Measurements from ENCODE around the gene SIK3. TPM values are rescaled to one million over a fixed set of nuclear protein-coding genes. Genes with fewer than 3 reads are reported as not detected.
"Not testable (repeated sequence)": the region's sequence is repeated elsewhere in the genome, so short reads cannot be mapped to it uniquely, and the experiment has no call there.

Gene SIK3
- total RNA-seq, 1 donor from 2014 or later, result 54.2 TPM

- H3K27ac Mint-ChIP-seq, result no peak overlapping the region
- DNase-seq (ENCODE audit: low spot score), result no peak
- no peaks in the 10 kb centered on the region for H3K27me3 Mint-ChIP-seq (ENCODE audit: insufficient read depth)
Measured at GRCh38 chr11:116821050-116821918, 276.9 kb downstream of the SIK3 start.

GRCh38 chr11:116819049-116819448 lies 279.2 kb downstream of the SIK3 start:
- no peaks in the 10 kb centered on the region for H3K9me3 Mint-ChIP-seq
- H3K27ac Mint-ChIP-seq, result no peak overlapping the region
- DNase-seq (ENCODE audit: low spot score), result no peak
- H3K36me3 Mint-ChIP-seq (ENCODE audit: low read depth), result no peaks in the 10 kb centered on the region
- H3K27me3 Mint-ChIP-seq (ENCODE audit: insufficient read depth), result no peaks in the 10 kb centered on the region
- H3K4me1 Mint-ChIP-seq (ENCODE audit: low read depth), result no peaks in the 10 kb centered on the region
- intact Hi-C loops (cut with micrococcal nuclease), result no loop called here
- no peak overlapping the region for H3K4me3 Mint-ChIP-seq

More at GRCh38 chr11:116821050-116821918, 276.9 kb downstream of the SIK3 start:
- Mint-ChIP-seq H3K4me1 (ENCODE audit: low read depth) (no peaks in the 10 kb centered on the region), H3K9me3 (no peaks in the 10 kb centered on the region), H3K36me3 (ENCODE audit: low read depth) (no peaks in the 10 kb centered on the region), H3K4me3 (no peak overlapping the region)
- intact Hi-C loops (cut with micrococcal nuclease), result no loop called here

- H3K36me3 Mint-ChIP-seq (ENCODE audit: low read depth), result no peaks in the 10 kb centered on the region
Measured at GRCh38 chr11:116814502-116814901, 283.7 kb downstream of the SIK3 start.

GRCh38 chr11:116813781-116814471 lies 284.3 kb downstream of the SIK3 start:
- H3K4me3 Mint-ChIP-seq, result no peak overlapping the region
- DNase-seq (ENCODE audit: low spot score), result no peak

More at GRCh38 chr11:116814502-116814901, 283.7 kb downstream of the SIK3 start:
- H3K4me1 Mint-ChIP-seq (ENCODE audit: low read depth), result no peaks in the 10 kb centered on the region
- H3K4me3 Mint-ChIP-seq, result no peak overlapping the region
- H3K9me3 Mint-ChIP-seq, result no peaks in the 10 kb centered on the region
- intact Hi-C loops (cut with micrococcal nuclease), result no loop called here
- DNase-seq (ENCODE audit: low spot score), result no peak
- no peak overlapping the region for H3K27ac Mint-ChIP-seq
- peaks cover 7% of the 10 kb centered on the region for H3K27me3 Mint-ChIP-seq (ENCODE audit: insufficient read depth)

GRCh38 chr11:116813170-116813569 lies 285.1 kb downstream of the SIK3 start:
- no peak overlapping the region for H3K27ac Mint-ChIP-seq
- no peaks in the 10 kb centered on the region for H3K9me3 Mint-ChIP-seq
- no peak for DNase-seq (ENCODE audit: low spot score)
- H3K27me3 Mint-ChIP-seq (ENCODE audit: insufficient read depth), result peaks cover 7% of the 10 kb centered on the region
- no peaks in the 10 kb centered on the region for H3K4me1 Mint-ChIP-seq (ENCODE audit: low read depth)
- H3K4me3 Mint-ChIP-seq, result no peak overlapping the region
- H3K36me3 Mint-ChIP-seq (ENCODE audit: low read depth), result no peaks in the 10 kb centered on the region
- intact Hi-C loops (cut with micrococcal nuclease), result no loop called here

More at GRCh38 chr11:116813781-116814471, 284.3 kb downstream of the SIK3 start:
- H3K27me3 Mint-ChIP-seq (ENCODE audit: insufficient read depth), result peaks cover 7% of the 10 kb centered on the region
- no peaks in the 10 kb centered on the region for H3K4me1 Mint-ChIP-seq (ENCODE audit: low read depth)
- H3K36me3 Mint-ChIP-seq (ENCODE audit: low read depth), result no peaks in the 10 kb centered on the region
- H3K9me3 Mint-ChIP-seq, result no peaks in the 10 kb centered on the region
- intact Hi-C loops (cut with micrococcal nuclease), result no loop called here
- no peak overlapping the region for H3K27ac Mint-ChIP-seq

GRCh38 chr11:116812109-116812508 lies 286.1 kb downstream of the SIK3 start:
- Mint-ChIP-seq H3K36me3 (ENCODE audit: low read depth) (no peaks in the 10 kb centered on the region), H3K27me3 (ENCODE audit: insufficient read depth) (peaks cover 7% of the 10 kb centered on the region), H3K9me3 (no peaks in the 10 kb centered on the region), H3K27ac (no peak overlapping the region), H3K4me1 (ENCODE audit: low read depth) (no peaks in the 10 kb centered on the region), H3K4me3 (no peak overlapping the region)
- intact Hi-C loops (cut with micrococcal nuclease), result no loop called here
- no peak for DNase-seq (ENCODE audit: low spot score)

- Mint-ChIP-seq H3K27ac (no peak overlapping the region), H3K36me3 (ENCODE audit: low read depth) (no peaks in the 10 kb centered on the region), H3K27me3 (ENCODE audit: insufficient read depth) (peaks cover 9% of the 10 kb centered on the region), H3K4me3 (no peak overlapping the region), H3K9me3 (no peaks in the 10 kb centered on the region), H3K4me1 (ENCODE audit: low read depth) (no peaks in the 10 kb centered on the region)
- no peak for DNase-seq (ENCODE audit: low spot score)
- intact Hi-C loops (cut with micrococcal nuclease), result no loop called here
Measured at GRCh38 chr11:116811194-116811593, 287.0 kb downstream of the SIK3 start.

- intact Hi-C loops (cut with micrococcal nuclease), result no loop called here
- no peak overlapping the region for H3K4me3 Mint-ChIP-seq
- H3K27me3 Mint-ChIP-seq (ENCODE audit: insufficient read depth), result peaks cover 6% of the 10 kb centered on the region
- H3K27ac Mint-ChIP-seq, result no peak overlapping the region
- H3K9me3 Mint-ChIP-seq, result no peaks in the 10 kb centered on the region
- no peaks in the 10 kb centered on the region for H3K36me3 Mint-ChIP-seq (ENCODE audit: low read depth)
- DNase-seq (ENCODE audit: low spot score), result no peak
- no peaks in the 10 kb centered on the region for H3K4me1 Mint-ChIP-seq (ENCODE audit: low read depth)
Measured at GRCh38 chr11:116808262-116809175, 289.7 kb downstream of the SIK3 start.

- Mint-ChIP-seq H3K36me3 (ENCODE audit: low read depth) (no peaks in the 10 kb centered on the region), H3K9me3 (no peaks in the 10 kb centered on the region), H3K4me1 (ENCODE audit: low read depth) (no peaks in the 10 kb centered on the region), H3K4me3 (no peak overlapping the region), H3K27me3 (ENCODE audit: insufficient read depth) (peaks cover 8% of the 10 kb centered on the region), H3K27ac (no peak overlapping the region)
- intact Hi-C loops (cut with micrococcal nuclease), result no loop called here
- no peak for DNase-seq (ENCODE audit: low spot score)
Measured at GRCh38 chr11:116807601-116808261, 290.5 kb downstream of the SIK3 start.

GRCh38 chr11:116804001-116804400 lies 294.2 kb downstream of the SIK3 start:
- Mint-ChIP-seq H3K27ac (no peak overlapping the region), H3K4me3 (no peak overlapping the region), H3K27me3 (ENCODE audit: insufficient read depth) (peaks cover 20% of the 10 kb centered on the region), H3K4me1 (ENCODE audit: low read depth) (no peaks in the 10 kb centered on the region), H3K9me3 (no peaks in the 10 kb centered on the region), H3K36me3 (ENCODE audit: low read depth) (no peaks in the 10 kb centered on the region)
- DNase-seq (ENCODE audit: low spot score), result no peak
- intact Hi-C loops (cut with micrococcal nuclease), result no loop called here

- peaks cover 23% of the 10 kb centered on the region for H3K27me3 Mint-ChIP-seq (ENCODE audit: insufficient read depth)
- H3K4me1 Mint-ChIP-seq (ENCODE audit: low read depth); intact Hi-C loops (cut with micrococcal nuclease); H3K9me3 Mint-ChIP-seq; DNase-seq (ENCODE audit: low spot score); H3K27ac Mint-ChIP-seq; H3K36me3 Mint-ChIP-seq (ENCODE audit: low read depth); H3K4me3 Mint-ChIP-seq: not testable (repeated sequence)
Measured at GRCh38 chr11:116801662-116802061, 296.6 kb downstream of the SIK3 start.

- Mint-ChIP-seq H3K27me3 (ENCODE audit: insufficient read depth) (peaks cover 23% of the 10 kb centered on the region), H3K9me3 (no peaks in the 10 kb centered on the region), H3K36me3 (ENCODE audit: low read depth) (no peaks in the 10 kb centered on the region), H3K27ac (no peak overlapping the region), H3K4me3 (no peak overlapping the region), H3K4me1 (ENCODE audit: low read depth) (no peaks in the 10 kb centered on the region)
- no peak for DNase-seq (ENCODE audit: low spot score)
- intact Hi-C loops (cut with micrococcal nuclease), result no loop called here
Measured at GRCh38 chr11:116800610-116801009, 297.6 kb downstream of the SIK3 start.
